GM12878 (cell line): ENCODE measurements around the gene SERINC5. TPM values are rescaled to one million over a fixed set of nuclear protein-coding genes. Genes with fewer than 3 reads are reported as not detected.

Source experiments
- ATAC-seq: fragments of 200-7000 bp; cut with Tn5 transposase; 3 replicates; pipeline ENCODE4 v1.9.1; 2020; ENCODE audit warnings: mild to moderate bottlenecking, moderate library complexity
- BruUV-seq: library from RNA; stranded (reverse); fragments of 400-500 nt; replicated peaks from 2 replicates; lab custom pipeline; 2021; lab: Mats Ljungman, UMichigan
- CTCF ChIA-PET: fragments of 300-600 bp; sonication (Branson Sonifier 250); formaldehyde crosslinking; extraction: SDS; loops from one replicate; lab custom pipeline; 2021; ENCODE audit warnings: inconsistent platforms; lab: Yijun Ruan, JAX
- POLR2A ChIA-PET: fragments of 350-600 bp; formaldehyde crosslinking; extraction: SDS; loops from one replicate; lab custom pipeline; 2021; ENCODE audit warnings: inconsistent platforms; lab: Charles Lee
- RAD21 ChIA-PET: fragments of 300-600 bp; sonication (Branson Sonifier 250); formaldehyde crosslinking; loops from one replicate; lab custom pipeline; 2023; ENCODE audit warnings: antibody characterized with exemption; ENCODE audit not compliant: unreplicated experiment; lab: Charles Lee
- SMC1A ChIA-PET: fragments of 300-600 bp; sonication (Branson Sonifier 250); formaldehyde crosslinking; loops from one replicate; lab custom pipeline; 2023; ENCODE audit not compliant: unreplicated experiment, uncharacterized antibody; lab: Charles Lee
- DNase-seq: peaks from one replicate; pipeline ENCODE4 v3.0.0-alpha.2; 2011; ENCODE audit warnings: low read depth, low spot score
- FAIRE-seq: peaks from 3 replicates; lab custom pipeline; 2011; peaks lifted over from hg19 to GRCh38; lab: Jason Lieb, UNC
- H2AFZ ChIP-seq: 2 replicates; pipeline ENCODE4 v1.6.0; 2011; ENCODE audit warnings: low read depth, low read length, control low read depth; ENCODE audit not compliant: control insufficient read depth
- H3K27ac ChIP-seq: 2 replicates; pipeline ENCODE4 v1.5.1; 2011; ENCODE audit warnings: control low read depth; ENCODE audit not compliant: control insufficient read depth, insufficient read depth
- H3K27me3 ChIP-seq, 2 experiments: replicated peaks in 1 of 2; 2 replicates each; pipeline versions ENCODE4 v1.6.0 to v1.6.1; 2011; ENCODE audit warnings: low read length in 1 of 2; ENCODE audit not compliant: control insufficient read depth in 2 of 2, insufficient read depth in 2 of 2
- H3K36me3 ChIP-seq, 2 experiments: 2 replicates each; pipeline ENCODE4 v1.5.1; 2011; ENCODE audit warnings: low read length in 1 of 2; ENCODE audit not compliant: control insufficient read depth in 2 of 2, insufficient read depth in 2 of 2
- H3K4me1 ChIP-seq: 2 replicates; pipeline ENCODE4 v1.6.1; 2011; ENCODE audit warnings: mild to moderate bottlenecking, low read length, moderate library complexity, mixed read lengths; ENCODE audit not compliant: control insufficient read depth, insufficient read depth
- H3K4me2 ChIP-seq: 2 replicates; pipeline ENCODE4 v1.6.0; 2011; ENCODE audit warnings: control low read depth; ENCODE audit not compliant: control insufficient read depth, insufficient read depth
- H3K4me3 ChIP-seq: fragments of 200-600 bp; sonication (generic); 2 replicates; pipeline ENCODE4 v1.5.1; 2016
- H3K79me2 ChIP-seq: 2 replicates; pipeline ENCODE4 v1.6.0; 2011; ENCODE audit warnings: low read length; ENCODE audit not compliant: control insufficient read depth, insufficient read depth
- H3K9ac ChIP-seq: 2 replicates; pipeline ENCODE4 v1.8.0; 2011; ENCODE audit warnings: low read length, control low read depth, mixed read lengths; ENCODE audit not compliant: control insufficient read depth, insufficient read depth
- H3K9me3 ChIP-seq: replicated peaks from 3 replicates; pipeline ENCODE4 v1.5.1; 2011; ENCODE audit warnings: mild to moderate bottlenecking, low read length; ENCODE audit not compliant: control insufficient read depth, insufficient read depth
- H4K20me1 ChIP-seq: 2 replicates; pipeline ENCODE4 v1.6.0; 2011; ENCODE audit not compliant: control insufficient read depth, insufficient read depth
- EZH2 ChIP-seq: IDR thresholded peaks from 2 replicates; pipeline ENCODE4 v1.6.1; 2012; ENCODE audit warnings: low read depth, mild to moderate bottlenecking, control low read depth, inconsistent platforms, low read length, borderline replicate concordance; ENCODE audit not compliant: control insufficient read depth
- IKZF2 ChIP-seq, 2 experiments: fragments of 450-650 bp; IDR thresholded peaks; 2 replicates each; pipeline ENCODE4 v1.6.1; 2017; ENCODE audit warnings: mild to moderate bottlenecking in 2 of 2, moderate library complexity in 2 of 2
- RELB ChIP-seq: fragments of 450-650 bp; IDR thresholded peaks from 2 replicates; pipeline ENCODE4 v1.6.1; 2017; ENCODE audit warnings: low read depth, mild to moderate bottlenecking, moderate library complexity
- WGBS: methylation state at CpG from one replicate; pipeline ENCODE4 v1.1.6; 2016; ENCODE audit warnings: low lambda C conversion rate; ENCODE audit not compliant: insufficient replicate concordance, insufficient coverage; ENCODE audit errors: missing lambda C conversion rate; 5-methylcytosine and 5-hydroxymethylcytosine counted together
- in situ Hi-C: fragments of 300-500 bp; cut with MboI; formaldehyde crosslinking; loops from 9 replicates; pipeline ENCODE4 v1.14.3; 2018; ENCODE audit warnings: mixed read lengths
- intact Hi-C: fragments of 100-400 bp; cut with micrococcal nuclease; formaldehyde crosslinking; loops from one replicate; pipeline ENCODE4 v1.14.2; 2022; ENCODE audit not compliant: unreplicated experiment
- polyA plus RNA-seq, 11 experiments: library from polyadenylated mRNA; depleted of rRNA in 4 of 11; unstranded in 6 of 11; stranded (reverse) in 5 of 11; fragments of >200 nt; fragmentation: Nextera tagmentation in 4 of 11; fragmentation: Illumina TruSeq in 1 of 11; extraction: Ambion mirVana in 4 of 11; extraction: Trizol in 1 of 11; gene quantifications; 1 replicate in 1 of 11; 2 replicates in 10 of 11; pipeline versions ENCODE4 v1.2.1 to v1.2.3, GENCODE V29; 2011 to 2016; ENCODE audit warnings: inconsistent platforms in 2 of 11, missing spikeins in 2 of 11, low read depth in 1 of 11
- total RNA-seq, 4 experiments: library from RNA; depleted of rRNA in 3 of 4; stranded (reverse); fragments of >200 nt in 3 of 4; fragmentation: Illumina TruSeq in 1 of 4; extraction: Trizol in 1 of 4; gene quantifications; 2 replicates each; pipeline versions ENCODE4 v1.2.1 to v1.2.3, GENCODE V29; 2013 to 2021

SERINC5 gene
- total and polyA plus RNA-seq, 10 of the 15 experiments (the other 5 are each of a cell fraction or from before 2014, with no cell fraction given): 0.66 to 7.0 (median 2.8) TPM

DNA sequence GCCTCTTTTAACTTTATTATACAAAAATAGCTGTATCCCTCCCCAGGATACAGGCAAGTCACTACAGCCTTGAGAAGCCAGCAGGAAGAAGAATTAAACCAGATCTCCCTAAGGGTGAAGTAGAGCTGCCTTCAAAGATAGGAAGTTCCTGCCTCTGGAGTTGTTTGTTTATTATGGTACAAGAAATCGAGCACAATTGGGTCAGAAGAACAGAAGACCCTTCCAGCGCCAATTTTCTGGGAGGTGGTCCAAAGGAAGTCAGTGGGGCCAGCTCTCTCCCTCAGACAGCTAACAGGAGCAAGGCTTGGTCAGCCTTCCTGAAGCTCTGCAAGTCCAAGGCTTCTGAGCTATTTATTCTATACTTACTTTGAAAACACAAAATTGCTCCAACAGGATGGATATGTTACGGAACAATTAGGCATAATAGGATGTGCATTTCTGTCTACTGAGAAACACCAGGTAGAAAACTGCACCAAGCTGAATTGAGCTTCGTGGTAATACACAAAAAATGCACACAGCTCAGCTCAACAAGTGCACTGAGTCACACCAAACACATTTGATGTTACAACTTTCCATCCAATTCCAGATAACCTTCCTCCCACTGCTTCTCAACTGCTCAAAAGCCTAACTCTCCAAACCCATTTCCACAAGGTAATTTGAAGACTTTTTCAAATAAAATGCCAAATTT is 16.0 kb downstream of the SERINC5 start:
- in situ Hi-C loops: no loop called here
- Histone ChIP-seq H3K4me2 (no peak overlapping the region), H3K27ac (no peak overlapping the region), H3K9ac (no peak overlapping the region), H3K9me3 (peaks cover 24% of the 10 kb centered on the region), H2AFZ (no peak overlapping the region), H3K79me2 (no peaks in the 10 kb centered on the region), H4K20me1 (no peaks in the 10 kb centered on the region), H3K4me3 (no peak overlapping the region), H3K27me3 (no peaks in the 10 kb centered on the region), H3K36me3 (no peaks in the 10 kb centered on the region), H3K4me1 (no peaks in the 10 kb centered on the region)
- TF ChIP-seq IKZF2 (IDR thresholded peaks at IDR 0.05) (no peak), EZH2 (no peak), RELB (no peak)
- ATAC-seq (no peak), FAIRE-seq (no peak), DNase-seq (no peak)
- ChIA-PET CTCF (interaction anchor here (0.9 to 1.3 kb wide), 5 partner anchors 9 to 95 kb away, joined by 3 to 5 read pairs (median 4); no protein-coding TSS in a partner anchor), POLR2A (interaction anchor here (0.5 to 3.7 kb wide), 5 partner anchors 8 to 114 kb away, joined by 4 to 18 read pairs (median 4); partner anchors contain the start of gene SERINC5), SMC1A (interaction anchor here (0.9 to 3.5 kb wide), 8 partner anchors 9 to 117 kb away, joined by 3 to 29 read pairs (median 7); partner anchors contain the start of gene SERINC5), RAD21 (interaction anchor here (1.1 to 1.9 kb wide), 5 partner anchors 8 to 130 kb away, joined by 3 to 6 read pairs (median 5); no protein-coding TSS in a partner anchor)
- 29% methylated on average over 4 of the region's 4 CpGs for WGBS
- no TSS peak for BruUV-seq
- intact Hi-C loops: no loop called here
